ENCODE measurements around the gene WFDC6.
"Not testable (repeated sequence)": the region's sequence is repeated elsewhere in the genome, so short reads cannot be mapped to it uniquely, and the experiment has no call there.

WFDC6 gene

DNA sequence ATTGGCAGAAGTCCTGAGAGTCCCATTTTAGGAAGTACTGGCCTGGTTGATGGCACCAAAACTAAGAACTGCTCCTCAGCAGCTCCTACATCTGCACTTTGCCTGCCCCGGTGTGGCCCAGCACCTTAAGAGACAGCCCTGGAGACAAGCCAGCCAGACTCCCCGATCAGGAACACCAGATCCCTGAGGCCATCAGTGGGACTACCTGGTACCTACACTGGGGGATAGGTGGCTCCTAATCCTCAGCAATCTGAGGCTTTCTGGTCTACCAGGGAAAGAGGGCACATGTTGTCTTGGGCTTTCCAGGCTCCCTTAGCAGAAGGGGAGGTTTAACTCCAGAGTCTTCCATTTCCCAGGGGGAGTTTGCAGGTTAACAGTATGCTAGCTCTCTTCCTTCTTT is at the start of gene WFDC6:
WFDC6 (minus strand) TSS at position 101 of the 400 bp plus-strand sequence; CDS start at position 26, 75 bp downstream.
- DNase-seq (ENCODE audit: low read depth, low spot score) = no peak

DNA sequence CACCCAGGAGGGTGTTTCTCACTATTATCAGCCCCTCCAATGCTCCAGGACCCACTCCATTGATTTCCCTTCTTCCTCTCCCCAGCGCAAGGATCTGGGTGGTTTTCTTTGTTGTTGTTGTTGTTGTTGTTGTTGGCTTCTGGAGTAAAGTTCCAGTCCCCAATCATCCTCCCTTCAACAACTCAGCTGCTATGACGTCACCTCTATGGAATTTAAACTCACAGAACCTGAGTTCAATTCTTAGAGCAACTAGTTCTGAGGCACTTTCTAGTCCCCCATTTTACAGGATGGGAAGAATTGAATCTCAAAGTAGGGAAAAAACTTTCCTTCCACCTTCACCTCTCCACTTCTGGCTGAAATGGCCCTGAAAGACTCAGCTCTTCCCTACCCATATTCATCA is 49.5 kb upstream of the WFDC6 start:
- no peak for DNase-seq (ENCODE audit: low read depth, low spot score)

- DNase-seq (ENCODE audit: low read depth, low spot score) = not testable (repeated sequence)
Measured at GRCh38 chr20:45585986-45586385, 46.7 kb upstream of the WFDC6 start.

DNA sequence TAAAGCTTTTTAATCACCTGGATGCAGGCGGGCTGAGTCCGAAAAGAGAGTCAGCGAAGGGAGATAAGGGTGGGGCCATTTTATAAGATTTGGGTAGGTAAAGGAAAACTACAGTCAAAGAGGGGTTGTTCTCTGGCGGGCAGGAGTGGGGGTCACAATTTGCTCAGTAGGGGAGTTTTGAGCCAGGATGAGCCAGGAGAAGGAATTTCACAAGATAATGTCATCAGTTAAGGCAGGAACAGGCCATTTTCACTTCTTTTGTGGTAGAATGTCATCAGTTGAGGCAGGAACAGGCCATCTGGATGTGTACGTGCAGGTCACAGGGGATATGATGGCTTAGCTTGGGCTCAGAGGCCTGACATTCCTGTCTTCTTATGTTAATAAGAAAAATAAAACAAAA is 45.0 kb upstream of the WFDC6 start:
- not testable (repeated sequence) for DNase-seq (ENCODE audit: low read depth, low spot score)

GRCh38 chr20:45583502-45583901 is 44.2 kb upstream of the WFDC6 start:
- DNase-seq (ENCODE audit: low read depth, low spot score) = no peak

DNA sequence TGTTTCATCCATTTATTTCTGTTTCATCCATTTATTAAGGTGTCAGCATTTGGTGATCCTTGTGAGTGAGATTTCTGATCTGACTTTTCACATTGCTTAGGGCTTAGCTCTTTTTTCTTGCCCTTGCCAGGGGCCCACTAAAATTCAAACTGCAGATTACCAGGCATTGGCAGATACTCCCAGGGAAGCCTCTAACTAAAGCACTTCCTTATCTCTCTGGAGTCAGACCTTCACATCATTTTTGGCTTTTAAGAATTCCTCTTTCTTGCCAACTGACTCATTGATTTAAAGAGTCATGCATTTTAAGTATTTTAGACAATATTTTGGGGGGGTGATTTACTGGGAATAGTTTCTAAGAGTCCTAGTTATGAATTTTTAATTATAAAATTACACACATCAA is 42.4 kb upstream of the WFDC6 start:
- no peak for DNase-seq (ENCODE audit: low read depth, low spot score)

- DNase-seq (ENCODE audit: low read depth, low spot score) = peak; percentile 3
Measured at GRCh38 chr20:45579184-45579583, 39.9 kb upstream of the WFDC6 start, which contains the start of gene WFDC8. WFDC8 (minus strand) TSS chr20:45579284; CDS start chr20:45579247, 37 bp downstream.

GRCh38 chr20:45578231-45578630 is 38.9 kb upstream of the WFDC6 start:
- DNase-seq (ENCODE audit: low read depth, low spot score) = peak; percentile 47

DNA sequence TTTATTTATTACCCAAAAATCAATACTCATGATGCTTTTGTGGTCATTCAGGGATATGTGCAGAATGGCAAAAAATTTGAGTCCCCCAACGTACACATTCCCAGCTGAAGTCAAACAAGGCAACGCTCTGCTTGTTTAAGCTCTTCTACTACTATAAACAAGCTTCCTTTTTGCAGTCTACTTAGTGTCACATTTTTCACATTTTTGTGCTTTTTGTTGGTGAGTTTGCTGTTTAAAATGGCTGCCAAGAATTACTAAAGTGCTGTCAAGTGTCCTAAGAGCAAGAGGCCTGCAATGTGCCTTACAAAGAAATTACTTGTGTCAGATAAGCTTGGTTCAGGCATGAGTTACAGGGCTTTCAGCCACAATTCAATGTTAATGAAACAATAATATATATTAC is 37.7 kb upstream of the WFDC6 start:
- DNase-seq (ENCODE audit: low read depth, low spot score) = peak; percentile 23

- DNase-seq (ENCODE audit: low read depth, low spot score) = no peak
Measured at GRCh38 chr20:45575931-45576330, 36.6 kb upstream of the WFDC6 start.

DNA sequence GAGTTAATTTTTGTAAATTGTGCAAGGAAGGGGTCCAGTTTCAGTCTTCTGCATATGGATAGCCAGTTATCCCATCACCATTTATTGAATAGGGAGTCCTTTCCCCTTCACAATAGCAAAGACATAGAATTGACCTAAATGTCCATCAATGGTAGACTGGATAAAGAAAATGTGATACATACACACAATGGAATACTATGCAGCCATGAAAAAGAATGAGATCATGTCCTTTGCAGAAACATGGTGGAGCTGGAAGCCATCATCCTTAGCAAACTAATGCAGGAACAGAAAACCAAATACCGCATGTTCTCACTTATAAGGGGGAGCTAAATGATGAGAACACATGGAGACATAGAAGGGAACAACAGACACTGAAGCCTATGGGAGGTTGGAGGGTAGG is 30.4 kb upstream of the WFDC6 start:
- not testable (repeated sequence) for DNase-seq (ENCODE audit: low read depth, low spot score)

DNA sequence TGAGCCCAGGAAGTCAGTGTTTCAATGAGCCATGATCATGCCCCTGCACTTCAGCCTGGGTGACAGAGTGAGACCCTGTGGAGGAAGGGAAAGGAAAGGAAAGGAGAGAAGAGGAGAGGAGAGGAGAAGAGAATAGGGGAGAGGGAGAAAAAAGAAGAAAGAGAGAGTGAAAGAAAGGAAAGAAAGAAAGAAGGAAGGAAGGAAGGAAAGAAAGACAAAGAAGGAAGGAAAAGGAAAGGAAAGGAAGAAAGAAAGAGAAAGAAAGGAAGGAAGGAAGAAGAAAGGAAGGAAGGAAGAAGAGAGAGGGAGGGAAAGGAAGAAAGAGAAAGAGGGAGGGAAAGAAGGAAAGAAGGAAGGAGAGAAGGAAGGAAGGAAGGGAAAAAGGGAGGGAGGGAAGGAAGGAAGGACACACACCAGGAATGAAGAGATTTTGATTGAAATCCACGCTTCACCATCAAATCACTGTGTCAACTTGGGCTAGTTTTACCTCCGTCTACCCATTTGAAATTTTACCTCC is 25.5 kb upstream of the WFDC6 start:
- DNase-seq (ENCODE audit: low read depth, low spot score) = no peak

DNA sequence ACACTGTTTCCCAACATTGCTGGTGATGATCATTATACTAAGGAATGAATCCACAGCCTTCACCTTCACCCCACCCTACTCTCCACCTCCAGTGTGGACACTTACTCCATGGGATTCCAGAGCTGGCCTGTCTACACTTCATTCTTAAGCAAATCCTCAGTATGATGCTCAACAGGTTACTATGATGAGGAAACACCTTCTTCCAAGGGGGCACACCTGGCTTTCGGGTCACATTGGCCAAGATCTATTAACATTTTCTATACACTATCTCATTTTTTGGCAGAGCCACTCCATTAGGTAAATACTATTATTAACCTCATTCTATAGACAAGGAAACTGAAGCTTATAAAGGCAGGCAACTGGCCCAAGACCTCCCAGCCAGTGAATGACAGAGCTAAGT is 15.9 kb upstream of the WFDC6 start:
- no peak for DNase-seq (ENCODE audit: low read depth, low spot score)

GRCh38 chr20:45552456-45552855 is 13.2 kb upstream of the WFDC6 start:
- no peak for DNase-seq (ENCODE audit: low read depth, low spot score)

GRCh38 chr20:45550765-45551164 is 11.5 kb upstream of the WFDC6 start:
- no peak for DNase-seq (ENCODE audit: low read depth, low spot score)

- DNase-seq (ENCODE audit: low read depth, low spot score) = no peak
Measured at GRCh38 chr20:45548410-45548809, 9.1 kb upstream of the WFDC6 start.

- DNase-seq (ENCODE audit: low read depth, low spot score) = no peak
Measured at GRCh38 chr20:45547206-45547770, 8.0 kb upstream of the WFDC6 start, which contains the start of gene EPPIN. EPPIN (minus strand) TSS chr20:45547401; CDS start chr20:45547357, 44 bp downstream.

- DNase-seq (ENCODE audit: low read depth, low spot score) = peak; percentile 23
Measured at GRCh38 chr20:45545754-45546453, 6.6 kb upstream of the WFDC6 start.

DNA sequence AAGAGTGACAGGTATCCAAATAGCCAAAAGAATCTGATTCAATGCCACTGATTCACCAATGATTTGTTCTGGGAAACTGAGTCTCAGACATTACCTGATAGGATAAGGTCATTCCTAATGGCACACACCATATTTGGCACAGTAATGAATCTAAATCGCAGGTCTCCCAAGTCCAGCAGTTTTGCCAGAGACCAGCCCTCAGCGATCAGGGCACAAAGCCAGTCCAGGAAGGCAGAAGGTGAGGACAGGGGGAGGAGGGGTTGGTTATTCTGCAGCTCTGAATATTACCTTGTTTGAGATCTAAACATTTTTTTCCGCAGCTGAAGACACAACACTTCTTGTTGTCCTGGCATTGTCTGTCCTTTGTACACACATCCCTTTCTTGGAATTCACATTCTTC is 6.1 kb upstream of the WFDC6 start:
- DNase-seq (ENCODE audit: low read depth, low spot score) = no peak

DNA sequence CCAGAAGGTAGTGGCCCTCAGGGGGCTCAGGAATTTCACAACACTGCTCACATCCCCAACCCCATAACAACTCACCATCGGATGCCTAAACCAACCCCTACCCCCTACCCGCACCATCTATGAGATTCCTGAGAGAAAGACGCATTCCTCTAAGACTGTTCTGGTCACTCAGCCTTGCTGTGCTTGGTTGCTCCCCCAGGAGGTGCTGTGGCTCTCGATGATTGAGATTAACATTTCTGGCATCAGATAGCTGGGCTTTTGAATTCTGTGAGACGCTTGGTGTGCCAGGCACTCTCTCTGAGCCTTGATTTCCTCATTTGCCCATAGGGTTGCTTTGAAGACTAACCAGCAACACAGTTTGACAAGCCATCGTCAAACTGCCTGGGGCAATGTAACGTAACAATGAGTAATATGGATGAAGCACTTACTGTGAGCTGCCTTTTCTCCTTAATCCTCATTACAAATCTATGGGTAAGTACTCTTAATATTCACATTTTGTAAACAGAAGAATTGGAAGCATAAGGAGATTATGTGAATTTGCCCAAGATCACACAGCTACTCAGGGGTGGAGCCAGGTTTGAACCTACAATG is 978 bp downstream of the WFDC6 start:
- DNase-seq (ENCODE audit: low read depth, low spot score) = peak; percentile 60

DNA sequence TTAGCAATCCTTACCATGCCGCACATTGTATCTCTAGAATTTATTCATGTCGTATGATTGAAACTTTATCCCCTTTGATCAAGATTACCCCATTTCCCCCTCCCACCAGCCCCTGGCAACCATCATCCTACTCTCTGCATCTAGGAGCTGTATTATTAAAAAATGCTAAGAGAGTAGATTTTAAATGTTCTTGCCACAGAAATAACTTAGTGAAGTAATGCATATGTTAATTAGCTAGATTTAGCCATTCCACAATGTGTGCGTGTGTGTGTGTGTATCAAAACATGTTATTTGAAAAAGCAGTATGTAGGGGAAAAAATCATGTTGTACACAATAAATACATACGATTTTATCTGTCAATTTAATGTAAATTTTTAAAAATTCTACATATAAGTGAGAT is 12.0 kb downstream of the WFDC6 start:
- no peak for DNase-seq (ENCODE audit: low read depth, low spot score)

GRCh38 chr20:45523821-45524220 is 15.5 kb downstream of the WFDC6 start:
- no peak for DNase-seq (ENCODE audit: low read depth, low spot score)

GRCh38 chr20:45518282-45518681 is 21.0 kb downstream of the WFDC6 start:
- DNase-seq (ENCODE audit: low read depth, low spot score) = no peak

Measured in ELF-1 (cell line).